ENCODE measurements around the gene PRR3. TPM values are rescaled to one million over a fixed set of nuclear protein-coding genes. Genes with fewer than 3 reads are reported as not detected.

PRR3 gene
- total and polyA plus RNA-seq, 2 of the 13 experiments (the other 11 are each of a cell fraction or from before 2014, with no cell fraction given), result 14.6 to 21.2 TPM

GRCh38 chr6:30556906-30557682 is at the start of gene PRR3 (continued):
- TF ChIP-seq REXO4 (CRISPR knock-in tag; IDR thresholded peaks at IDR 0.05; ENCODE audit: borderline replicate concordance), result no peak
- TF ChIP-seq ZNF770 (CRISPR knock-in tag; IDR thresholded peaks at IDR 0.05), result 0 out of 2 replicates have a peak, but pooled peaks have one; percentile 17
- TF ChIP-seq REL (CRISPR knock-in tag; conservative IDR thresholded peaks at IDR 0.05), result peak; percentile 97
- TF ChIP-seq ZNF24 (IDR thresholded peaks at IDR 0.05), result no peak
- TF ChIP-seq SPEN (CRISPR knock-in tag; IDR thresholded peaks at IDR 0.05; ENCODE audit: low read depth), result peak; percentile 96
- TF ChIP-seq ESRRA (CRISPR knock-in tag; IDR thresholded peaks at IDR 0.05; ENCODE audit: low read depth), result peak; percentile 53; the same call in 1 of the 2 replicates
- peak; percentile 42; the same call in 1 of the 2 replicates for TF ChIP-seq NCOA1 (CRISPR knock-in tag; IDR thresholded peaks at IDR 0.05)
- TF ChIP-seq SRSF4 (IDR thresholded peaks at IDR 0.05; ENCODE audit: low read depth, low read length, poor library complexity, severe bottlenecking), result no peak
- TF ChIP-seq ZNF550 (CRISPR knock-in tag; IDR thresholded peaks at IDR 0.05; ENCODE audit: borderline replicate concordance), result no peak
- peak; percentile 96 for TF ChIP-seq ZNF556 (CRISPR knock-in tag; IDR thresholded peaks at IDR 0.05; ENCODE audit: borderline replicate concordance)
- peak; percentile 76; the same call in 1 of the 2 replicates for TF ChIP-seq FOXO1 (CRISPR knock-in tag; IDR thresholded peaks at IDR 0.05)
- TF ChIP-seq, protein P1, sequence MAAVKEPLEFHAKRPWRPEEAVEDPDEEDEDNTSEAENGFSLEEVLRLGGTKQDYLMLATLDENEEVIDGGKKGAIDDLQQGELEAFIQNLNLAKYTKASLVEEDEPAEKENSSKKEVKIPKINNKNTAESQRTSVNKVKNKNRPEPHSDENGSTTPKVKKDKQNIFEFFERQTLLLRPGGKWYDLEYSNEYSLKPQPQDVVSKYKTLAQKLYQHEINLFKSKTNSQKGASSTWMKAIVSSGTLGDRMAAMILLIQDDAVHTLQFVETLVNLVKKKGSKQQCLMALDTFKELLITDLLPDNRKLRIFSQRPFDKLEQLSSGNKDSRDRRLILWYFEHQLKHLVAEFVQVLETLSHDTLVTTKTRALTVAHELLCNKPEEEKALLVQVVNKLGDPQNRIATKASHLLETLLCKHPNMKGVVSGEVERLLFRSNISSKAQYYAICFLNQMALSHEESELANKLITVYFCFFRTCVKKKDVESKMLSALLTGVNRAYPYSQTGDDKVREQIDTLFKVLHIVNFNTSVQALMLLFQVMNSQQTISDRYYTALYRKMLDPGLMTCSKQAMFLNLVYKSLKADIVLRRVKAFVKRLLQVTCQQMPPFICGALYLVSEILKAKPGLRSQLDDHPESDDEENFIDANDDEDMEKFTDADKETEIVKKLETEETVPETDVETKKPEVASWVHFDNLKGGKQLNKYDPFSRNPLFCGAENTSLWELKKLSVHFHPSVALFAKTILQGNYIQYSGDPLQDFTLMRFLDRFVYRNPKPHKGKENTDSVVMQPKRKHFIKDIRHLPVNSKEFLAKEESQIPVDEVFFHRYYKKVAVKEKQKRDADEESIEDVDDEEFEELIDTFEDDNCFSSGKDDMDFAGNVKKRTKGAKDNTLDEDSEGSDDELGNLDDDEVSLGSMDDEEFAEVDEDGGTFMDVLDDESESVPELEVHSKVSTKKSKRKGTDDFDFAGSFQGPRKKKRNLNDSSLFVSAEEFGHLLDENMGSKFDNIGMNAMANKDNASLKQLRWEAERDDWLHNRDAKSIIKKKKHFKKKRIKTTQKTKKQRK (IDR thresholded peaks at IDR 0.05; ENCODE audit: low read length), result no peak
- peak; percentile 98 for TF ChIP-seq NFE2L1 (CRISPR knock-in tag; IDR thresholded peaks at IDR 0.05; ENCODE audit: borderline replicate concordance)
- no peak for TF ChIP-seq SIX1 (CRISPR knock-in tag; IDR thresholded peaks at IDR 0.05; ENCODE audit: borderline replicate concordance)
- TF ChIP-seq JUNB (CRISPR knock-in tag; IDR thresholded peaks at IDR 0.05; ENCODE audit: borderline replicate concordance), result peak; percentile 87
- no peak for TF ChIP-seq ZNF546 (CRISPR knock-in tag; conservative IDR thresholded peaks at IDR 0.05)
- peak; percentile 91 for TF ChIP-seq KLF6 (CRISPR knock-in tag; IDR thresholded peaks at IDR 0.05)
- TF ChIP-seq FOXA3 (CRISPR knock-in tag; IDR thresholded peaks at IDR 0.05), result peak; percentile 46
- peak; percentile 78; the same call in 1 of the 2 replicates for TF ChIP-seq ZNF841 (CRISPR knock-in tag; IDR thresholded peaks at IDR 0.05; ENCODE audit: borderline replicate concordance)
- no peak for TF ChIP-seq RORA (CRISPR knock-in tag; IDR thresholded peaks at IDR 0.05)
- peak; percentile 97 for TF ChIP-seq YEATS4 (CRISPR knock-in tag; IDR thresholded peaks at IDR 0.05; ENCODE audit: borderline replicate concordance)
- peak; percentile 91 for TF ChIP-seq MAZ (IDR thresholded peaks at IDR 0.05; ENCODE audit: borderline replicate concordance, low read depth, low read length)
- TF ChIP-seq MAZ (CRISPR knock-in tag; IDR thresholded peaks at IDR 0.05; ENCODE audit: low read depth), result peak; percentile 98
- peak; percentile 97; the same call in 1 of the 2 replicates for TF ChIP-seq IRX3 (CRISPR knock-in tag; IDR thresholded peaks at IDR 0.05; ENCODE audit: borderline replicate concordance, low read depth)
- TF ChIP-seq HNRNPLL (IDR thresholded peaks at IDR 0.05; ENCODE audit: low read depth, low read length, poor library complexity, severe bottlenecking), result peak; percentile 75
